Stimulated activated CD8-positive, alpha-beta memory T cell treated with anti-CD3 and anti-CD28 coated beads, Interleukin-12 subunit alpha, Interleukin-12 subunit beta, amount 100 ng/mL, for 24 hours (primary cell): Measurements from ENCODE around the gene ITPKB.
"Not testable (repeated sequence)": the region's sequence is repeated elsewhere in the genome, so short reads cannot be mapped to it uniquely, and the experiment has no call there.

Source experiments
- DNase-seq: peaks from one replicate; pipeline ENCODE4 v3.0.0-alpha.2; 2020; ENCODE audit errors: extremely low read depth

Gene ITPKB

GRCh38 chr1:226754793-226755533 lies 15.9 kb upstream of the ITPKB start:
- DNase-seq: no peak

- DNase-seq: no peak
These were observed 15.0 kb upstream of the ITPKB start for GRCh38 chr1:226754097-226754496.

GRCh38 chr1:226751703-226752102 lies 12.6 kb upstream of the ITPKB start:
- DNase-seq: no peak

GRCh38 chr1:226751214-226751613 lies 12.1 kb upstream of the ITPKB start:
- no peak for DNase-seq

- DNase-seq: no peak
These were observed 10.4 kb upstream of the ITPKB start for GRCh38 chr1:226749467-226749866.

- DNase-seq: no peak
These were observed 9.2 kb upstream of the ITPKB start for GRCh38 chr1:226748306-226748705.

GRCh38 chr1:226747519-226748263 lies 8.6 kb upstream of the ITPKB start:
- DNase-seq: not testable (repeated sequence)

- DNase-seq: no peak
These were observed 4.2 kb upstream of the ITPKB start for GRCh38 chr1:226743259-226743658.

- DNase-seq: no peak
These were observed 1.9 kb upstream of the ITPKB start for GRCh38 chr1:226741009-226741408.

- DNase-seq: no peak
These were observed 599 bp upstream of the ITPKB start for GRCh38 chr1:226739696-226740065.

- no peak for DNase-seq
These were observed 574 bp downstream of the ITPKB start for GRCh38 chr1:226738421-226738994.

GRCh38 chr1:226737819-226738420 lies 1.2 kb downstream of the ITPKB start:
- no peak for DNase-seq

- DNase-seq: no peak
These were observed 1.9 kb downstream of the ITPKB start for GRCh38 chr1:226736908-226737818.

GRCh38 chr1:226736001-226736907 lies 2.8 kb downstream of the ITPKB start:
- no peak for DNase-seq

GRCh38 chr1:226735576-226735975 lies 3.5 kb downstream of the ITPKB start:
- DNase-seq: no peak

- DNase-seq: no peak
These were observed 4.4 kb downstream of the ITPKB start for GRCh38 chr1:226734611-226735153.

- DNase-seq: no peak
These were observed 5.2 kb downstream of the ITPKB start for GRCh38 chr1:226733876-226734275.

GRCh38 chr1:226733304-226733703 lies 5.8 kb downstream of the ITPKB start:
- no peak for DNase-seq

GRCh38 chr1:226732856-226733291 lies 6.2 kb downstream of the ITPKB start:
- DNase-seq: no peak

- DNase-seq: no peak
These were observed 7.7 kb downstream of the ITPKB start for GRCh38 chr1:226731257-226731893.
